Measurements from ENCODE around the gene NPHS1. TPM values are rescaled to one million over a fixed set of nuclear protein-coding genes. Genes with fewer than 3 reads are reported as not detected.
A peak's percentile ranks its signal among the peaks of the same experiment; 100 is the strongest.

The NPHS1 gene
- total RNA-seq, 1 experiment from 2014 or later = not detected

- BruUV-seq (replicated peaks) = no TSS peak
- POLR2A ChIA-PET (ENCODE audit: low non-redundant PET) = no interaction called here
- TF ChIP-seq CTCF (conservative IDR thresholded peaks at IDR 0.05; ENCODE audit: low read depth, low read length) = 0 out of 2 replicates have a peak, but pooled peaks have one; percentile 17
- TF ChIP-seq EZH2 (IDR thresholded peaks at IDR 0.05; ENCODE audit: borderline replicate concordance, low read depth, low read length, poor library complexity, severe bottlenecking) = no peak
- Histone ChIP-seq H3K9me3 (ENCODE audit: low read depth, low read length, poor library complexity, severe bottlenecking) (no peaks in the 10 kb centered on the region), H3K4me1 (ENCODE audit: insufficient read depth, low read length, poor library complexity, severe bottlenecking) (peaks cover 10% of the 10 kb centered on the region), H3K4me3 (ENCODE audit: low read depth, low read length, poor library complexity, severe bottlenecking) (no peak overlapping the region), H3K27ac (ENCODE audit: low read depth, low read length, poor library complexity, severe bottlenecking) (no peak overlapping the region), H3K36me3 (ENCODE audit: insufficient read depth, low read length, poor library complexity, severe bottlenecking) (no peaks in the 10 kb centered on the region), H3K27me3 (replicated peaks; ENCODE audit: insufficient read depth, low read depth, low read length, poor library complexity) (peaks cover 35% of the 10 kb centered on the region)
- DNase-seq (ENCODE audit: low spot score) = no peak
- CTCF ChIA-PET = no interaction called here
- intact Hi-C loops (cut with micrococcal nuclease; ENCODE audit: unreplicated experiment) = no loop called here
Observed at GRCh38 chr19:35851213-35852028, 883 bp downstream of the NPHS1 start.

GRCh38 chr19:35848919-35849505, 3.3 kb downstream of the NPHS1 start:
- intact Hi-C loops (cut with micrococcal nuclease; ENCODE audit: unreplicated experiment) = no loop called here
- Histone ChIP-seq H3K36me3 (ENCODE audit: insufficient read depth, low read length, poor library complexity, severe bottlenecking) (no peaks in the 10 kb centered on the region), H3K9me3 (ENCODE audit: low read depth, low read length, poor library complexity, severe bottlenecking) (no peaks in the 10 kb centered on the region), H3K4me3 (ENCODE audit: low read depth, low read length, poor library complexity, severe bottlenecking) (no peak overlapping the region), H3K4me1 (ENCODE audit: insufficient read depth, low read length, poor library complexity, severe bottlenecking) (no peaks in the 10 kb centered on the region), H3K27ac (ENCODE audit: low read depth, low read length, poor library complexity, severe bottlenecking) (no peak overlapping the region), H3K27me3 (replicated peaks; ENCODE audit: insufficient read depth, low read depth, low read length, poor library complexity) (peaks cover 54% of the 10 kb centered on the region)
- BruUV-seq (replicated peaks) = no TSS peak
- POLR2A ChIA-PET (ENCODE audit: low non-redundant PET) = no interaction called here
- CTCF ChIA-PET = no interaction called here
- no peak for DNase-seq (ENCODE audit: low spot score)
- TF ChIP-seq EZH2 (IDR thresholded peaks at IDR 0.05; ENCODE audit: borderline replicate concordance, low read depth, low read length, poor library complexity, severe bottlenecking) (no peak), CTCF (conservative IDR thresholded peaks at IDR 0.05; ENCODE audit: low read depth, low read length) (no peak)

- no peak overlapping the region for H3K4me3 ChIP-seq (ENCODE audit: low read depth, low read length, poor library complexity, severe bottlenecking)
- BruUV-seq (replicated peaks) = no TSS peak
- ChIA-PET CTCF (no interaction called here), POLR2A (ENCODE audit: low non-redundant PET) (no interaction called here)
- DNase-seq (ENCODE audit: low spot score) = no peak
- peaks cover 57% of the 10 kb centered on the region for H3K27me3 ChIP-seq (replicated peaks; ENCODE audit: insufficient read depth, low read depth, low read length, poor library complexity)
- no peaks in the 10 kb centered on the region for H3K9me3 ChIP-seq (ENCODE audit: low read depth, low read length, poor library complexity, severe bottlenecking)
- no peaks in the 10 kb centered on the region for H3K36me3 ChIP-seq (ENCODE audit: insufficient read depth, low read length, poor library complexity, severe bottlenecking)
- intact Hi-C loops (cut with micrococcal nuclease; ENCODE audit: unreplicated experiment) = no loop called here
- TF ChIP-seq EZH2 (IDR thresholded peaks at IDR 0.05; ENCODE audit: borderline replicate concordance, low read depth, low read length, poor library complexity, severe bottlenecking) (no peak), CTCF (conservative IDR thresholded peaks at IDR 0.05; ENCODE audit: low read depth, low read length) (no peak)
- no peak overlapping the region for H3K27ac ChIP-seq (ENCODE audit: low read depth, low read length, poor library complexity, severe bottlenecking)
- H3K4me1 ChIP-seq (ENCODE audit: insufficient read depth, low read length, poor library complexity, severe bottlenecking) = no peaks in the 10 kb centered on the region
Observed at GRCh38 chr19:35848486-35848885, 3.8 kb downstream of the NPHS1 start.
